A549 (cell line): Measurements from ENCODE around the gene KRT7. TPM values are rescaled to one million over a fixed set of nuclear protein-coding genes. Genes with fewer than 3 reads are reported as not detected.
A peak's percentile ranks its signal among the peaks of the same experiment; 100 is the strongest.

Source experiments
- ATAC-seq, 2 experiments: fragments of 200-7000 bp in 1 of 2; fragments of >200 bp in 1 of 2; cut with Nextera tagmentation in 1 of 2; cut with Tn5 transposase in 1 of 2; 3 replicates each; pipeline versions ENCODE4 v1.8.0 to v1.9.1; 2018 to 2020; ENCODE audit warnings: mild to moderate bottlenecking in 1 of 2, moderate library complexity in 1 of 2
- CTCF ChIA-PET: fragments of 300-600 bp; sonication (Branson Sonifier 250); formaldehyde crosslinking; extraction: SDS; loops from one replicate; lab custom pipeline; 2021; ENCODE audit warnings: antibody characterized with exemption, inconsistent platforms; lab: Yijun Ruan, JAX
- POLR2A ChIA-PET: fragments of 350-600 bp; formaldehyde crosslinking; extraction: SDS; loops from one replicate; lab custom pipeline; 2021; ENCODE audit warnings: antibody characterized with exemption, inconsistent platforms; lab: Yijun Ruan, JAX
- DNase-seq, 2 experiments: peaks; one replicate each; pipeline versions ENCODE4 v3.0.0 to v3.0.0-alpha.2; 2011 to 2016; ENCODE audit warnings: low read depth in 1 of 2, low spot score in 1 of 2
- FAIRE-seq: peaks from 2 replicates; lab custom pipeline; 2011; peaks lifted over from hg19 to GRCh38; lab: Jason Lieb, UNC
- H3K27ac ChIP-seq, 2 experiments: fragments of >200 bp; sonication (Bioruptor Twin); formaldehyde crosslinking; 3 replicates each; pipeline ENCODE4 v1.5.1; 2016 to 2017
- H3K4me1 ChIP-seq: fragments of >200 bp; sonication (Bioruptor Twin); formaldehyde crosslinking; 3 replicates; pipeline ENCODE4 v1.6.1; 2016
- H3K4me2 ChIP-seq: fragments of >200 bp; sonication (Bioruptor Twin); formaldehyde crosslinking; 3 replicates; pipeline ENCODE4 v1.6.1; 2016
- H3K4me3 ChIP-seq: fragments of >200 bp; sonication (Bioruptor Twin); formaldehyde crosslinking; 3 replicates; pipeline ENCODE4 v1.5.1; 2016
- H3K9me3 ChIP-seq: fragments of >200 bp; sonication (Bioruptor Twin); formaldehyde crosslinking; 3 replicates; pipeline ENCODE4 v1.6.1; 2016
- CBX2 ChIP-seq: fragments of 200-600 bp; sonication (generic); IDR thresholded peaks from 2 replicates; pipeline ENCODE4 v1.6.1; 2016; ENCODE audit warnings: low read depth, mild to moderate bottlenecking, borderline replicate concordance
- CHD2 ChIP-seq: fragments of 150-350 bp; IDR thresholded peaks from 2 replicates; pipeline ENCODE4 v1.6.1; 2014; ENCODE audit warnings: low read length; ENCODE audit not compliant: partially characterized antibody
- CHD4 ChIP-seq: fragments of 200-600 bp; sonication (generic); IDR thresholded peaks from 2 replicates; pipeline ENCODE4 v1.6.1; 2016; ENCODE audit warnings: antibody characterized with exemption, mild to moderate bottlenecking, borderline replicate concordance
- EHF ChIP-seq: fragments of 250-450 bp; sonication (Bioruptor Pico); IDR thresholded peaks from 2 replicates; pipeline ENCODE4 v1.5.0; 2020; ENCODE audit warnings: mild to moderate bottlenecking
- EHMT2 ChIP-seq: fragments of 200-600 bp; sonication (generic); IDR thresholded peaks from 2 replicates; pipeline ENCODE4 v1.6.1; 2016; ENCODE audit warnings: antibody characterized with exemption, low read depth, mild to moderate bottlenecking, moderate library complexity
- EP300 ChIP-seq, 2 experiments: fragments of >200 bp; sonication (Bioruptor Twin); formaldehyde crosslinking; IDR thresholded peaks; 2 replicates in 1 of 2; 3 replicates in 1 of 2; pipeline ENCODE4 v1.6.1; 2016 to 2017
- FOSB ChIP-seq: fragments of 250-450 bp; sonication (Bioruptor Pico); IDR thresholded peaks from 2 replicates; pipeline ENCODE4 v1.5.0; 2020; ENCODE audit warnings: mild to moderate bottlenecking, moderate library complexity
- FOXS1 ChIP-seq: fragments of 250-450 bp; sonication (Bioruptor Pico); IDR thresholded peaks from 2 replicates; pipeline ENCODE4 v1.5.0; 2020; ENCODE audit warnings: mild to moderate bottlenecking, moderate library complexity
- HDAC2 ChIP-seq: fragments of 200-600 bp; sonication (generic); IDR thresholded peaks from 2 replicates; pipeline ENCODE4 v1.6.1; 2016
- HOXB13 ChIP-seq: fragments of 250-450 bp; sonication (Bioruptor Pico); IDR thresholded peaks from 2 replicates; pipeline ENCODE4 v1.5.0; 2020; ENCODE audit warnings: low read depth, mild to moderate bottlenecking, moderate library complexity
- HOXB5 ChIP-seq: fragments of 250-450 bp; sonication (Bioruptor Pico); IDR thresholded peaks from 2 replicates; pipeline ENCODE4 v1.5.0; 2020; ENCODE audit warnings: mild to moderate bottlenecking, moderate library complexity
- MAZ ChIP-seq: fragments of 150-350 bp; IDR thresholded peaks from 2 replicates; pipeline ENCODE4 v1.6.1; 2014; ENCODE audit warnings: antibody characterized with exemption, low read depth, low read length, borderline replicate concordance
- MYC ChIP-seq: IDR thresholded peaks from 2 replicates; pipeline ENCODE4 v1.6.1; 2012; ENCODE audit warnings: mild to moderate bottlenecking, inconsistent platforms, low read length, improper control_type of control experiment, borderline replicate concordance
- NPAS2 ChIP-seq: fragments of 250-450 bp; sonication (Bioruptor Pico); IDR thresholded peaks from 2 replicates; pipeline ENCODE4 v1.8.0; 2022; ENCODE audit warnings: mild to moderate bottlenecking, moderate library complexity, borderline replicate concordance
- NR3C1 ChIP-seq: fragments of >200 bp; sonication (Bioruptor Twin); formaldehyde crosslinking; IDR thresholded peaks from 3 replicates; pipeline ENCODE4 v1.6.1; 2017
- POLR2A ChIP-seq: IDR thresholded peaks from 2 replicates; pipeline ENCODE4 v1.6.1; 2012; ENCODE audit warnings: mild to moderate bottlenecking, low read length
- POLR2AphosphoS2 ChIP-seq: conservative IDR thresholded peaks from 2 replicates; pipeline ENCODE4 v1.6.1; 2012; ENCODE audit warnings: low read length, improper control_type of control experiment, inconsistent platforms
- RAD21 ChIP-seq, 2 experiments: fragments of >200 bp in 1 of 2; sonication (Bioruptor Twin) in 1 of 2; formaldehyde crosslinking in 1 of 2; IDR thresholded peaks in 1 of 2; conservative IDR thresholded peaks in 1 of 2; 2 replicates in 1 of 2; 3 replicates in 1 of 2; pipeline ENCODE4 v1.6.1; 2012 to 2018; ENCODE audit warnings: inconsistent platforms in 1 of 2
- RARB ChIP-seq: fragments of 250-450 bp; sonication (Bioruptor Pico); IDR thresholded peaks from 2 replicates; pipeline ENCODE4 v1.8.0; 2021; ENCODE audit warnings: mild to moderate bottlenecking, moderate library complexity
- RCOR1 ChIP-seq: fragments of 150-350 bp; IDR thresholded peaks from 2 replicates; pipeline ENCODE4 v1.6.1; 2014; ENCODE audit warnings: antibody characterized with exemption, low read length, low read depth
- SMC3 ChIP-seq: fragments of >200 bp; sonication (Bioruptor Twin); formaldehyde crosslinking; IDR thresholded peaks from 3 replicates; pipeline ENCODE4 v1.6.1; 2018; ENCODE audit warnings: inconsistent platforms
- TFCP2L1 ChIP-seq: fragments of 250-450 bp; sonication (Bioruptor Pico); IDR thresholded peaks from 2 replicates; pipeline ENCODE4 v1.5.0; 2021; ENCODE audit warnings: mild to moderate bottlenecking
- ZNF302 ChIP-seq: fragments of 250-450 bp; sonication (Bioruptor Pico); IDR thresholded peaks from 2 replicates; pipeline ENCODE4 v1.9.0; 2021; ENCODE audit warnings: inconsistent platforms, mild to moderate bottlenecking, moderate library complexity
- WGBS: methylation state at CpG from one replicate; pipeline ENCODE4 v1.1.6; 2017; ENCODE audit errors: missing lambda C conversion rate; 5-methylcytosine and 5-hydroxymethylcytosine counted together
- polyA plus RNA-seq, 4 experiments: library from polyadenylated mRNA; depleted of rRNA in 3 of 4; stranded (reverse); fragments of >200 nt; fragmentation: RNase III in 1 of 4; extraction: RNeasy Plus Mini Kit Qiagen cat#74134 plus additional on column Dnase treatment in 1 of 4; gene quantifications; 2 replicates in 3 of 4; 3 replicates in 1 of 4; pipeline ENCODE4 v1.2.3, GENCODE V29; 2011 to 2017
- TF ChIP-seq, protein P1 (sequence below): fragments of >200 bp; sonication (Bioruptor Twin); formaldehyde crosslinking; IDR thresholded peaks from 2 replicates; pipeline ENCODE4 v1.6.1; 2016
- TF ChIP-seq, protein P2 (sequence below): IDR thresholded peaks from 2 replicates; pipeline ENCODE4 v1.6.1; 2012
- TF ChIP-seq, protein P3 (sequence below): fragments of >200 bp; sonication (Bioruptor Twin); formaldehyde crosslinking; IDR thresholded peaks from 3 replicates; pipeline ENCODE4 v1.5.1; 2016
- TF ChIP-seq, protein P4 (sequence below): fragments of 450-650 bp; IDR thresholded peaks from 2 replicates; pipeline ENCODE4 v1.6.1; 2014; ENCODE audit warnings: antibody characterized with exemption

The KRT7 gene
- polyA plus RNA-seq, 2 of the 4 experiments (the other 2 are of a cell fraction) = 2,623 to 3,055 TPM

DNA sequence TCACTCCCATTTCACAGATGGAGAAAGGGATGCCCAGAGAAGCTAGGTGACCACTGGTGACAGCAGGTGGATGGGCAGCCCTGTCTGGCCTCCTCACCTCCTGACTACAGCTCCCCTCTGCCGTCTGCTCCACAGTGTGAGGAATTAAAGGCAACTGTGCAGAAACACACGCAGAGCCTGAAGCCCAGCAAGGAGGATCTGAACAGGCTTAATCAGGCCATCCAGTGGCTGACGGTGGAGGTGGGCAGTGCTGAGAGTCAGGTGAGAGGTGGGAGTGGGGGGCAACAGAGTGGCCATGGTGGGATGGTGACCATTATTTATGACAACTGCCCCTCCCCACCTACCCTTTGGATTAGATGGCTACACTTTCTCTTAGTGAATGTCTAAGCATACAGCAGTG, 42.6 kb downstream of the KRT7 start (continued):
- TF ChIP-seq RAD21 (conservative IDR thresholded peaks at IDR 0.05 in 1 of 2, IDR thresholded peaks at IDR 0.05 in 1 of 2) = no peak
- no peak for TF ChIP-seq HOXB13 (CRISPR knock-in tag)
- TF ChIP-seq RCOR1 = no peak
- no peak for TF ChIP-seq CHD4
- TF ChIP-seq, protein P1, sequence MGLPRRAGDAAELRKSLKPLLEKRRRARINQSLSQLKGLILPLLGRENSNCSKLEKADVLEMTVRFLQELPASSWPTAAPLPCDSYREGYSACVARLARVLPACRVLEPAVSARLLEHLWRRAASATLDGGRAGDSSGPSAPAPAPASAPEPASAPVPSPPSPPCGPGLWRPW = no peak
- no peak for TF ChIP-seq NPAS2 (CRISPR knock-in tag)
- no peak for TF ChIP-seq MAZ

DNA sequence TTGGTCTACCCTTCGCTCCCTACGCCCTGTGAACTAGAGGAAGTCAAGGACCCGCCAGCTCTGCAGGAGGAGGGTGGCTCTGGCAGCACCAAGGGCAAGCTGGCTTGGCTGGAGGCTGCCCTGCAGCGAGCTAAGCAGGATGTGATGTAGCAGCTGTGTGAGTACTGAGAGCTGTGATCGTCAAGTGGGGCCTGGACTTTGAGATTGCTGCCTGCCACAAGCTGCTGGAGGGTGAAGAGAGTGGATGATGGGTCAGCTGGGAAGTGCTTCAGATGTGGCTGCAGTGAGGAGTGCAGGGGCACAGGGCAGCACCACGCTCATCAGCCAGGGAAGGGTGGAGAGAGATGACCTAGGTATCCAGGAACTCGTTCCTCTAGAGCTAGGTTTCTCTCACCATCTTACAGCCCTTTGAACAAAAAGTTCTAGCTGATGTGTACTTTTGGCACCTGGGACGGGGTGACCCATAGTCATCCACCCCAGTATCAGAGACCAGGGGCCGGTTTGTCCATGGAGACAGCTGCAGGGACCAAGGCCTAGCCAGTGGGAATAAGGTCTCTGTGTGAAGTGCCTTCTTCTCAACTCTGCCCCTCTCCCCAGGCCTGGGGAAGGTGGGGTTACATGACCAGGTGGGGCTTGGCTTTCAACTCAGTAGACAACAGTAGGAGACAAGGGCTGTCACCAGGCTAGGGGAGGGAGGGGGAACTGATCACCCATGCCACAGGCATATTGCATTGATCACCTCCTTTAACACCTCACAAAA, 44.6 kb downstream of the KRT7 start:
- POLR2A ChIA-PET = interaction anchor here (1.1 to 11.7 kb wide), 5 partner anchors 26 to 62 kb away, joined by 4 to 383 read pairs (median 8); partner anchors contain the start of gene KRT7
- H3K4me1 ChIP-seq = peaks cover 62% of the 10 kb centered on the region
- H3K4me3 ChIP-seq = no peak overlapping the region; the same call in 2 of the 3 replicates
- H3K4me2 ChIP-seq = peak overlapping the region; percentile 84
- ATAC-seq = no peak
- no peaks in the 10 kb centered on the region; the same call in 2 of the 3 replicates for H3K9me3 ChIP-seq
- CTCF ChIA-PET = interaction anchor here (1.1 to 15.3 kb wide), 24 partner anchors 10 to 608 kb away, joined by 3 to 387 read pairs (median 14); partner anchors contain the start of gene KRT83
- DNase-seq = no peak
- peak; percentile 30; the same call in 1 of the 2 replicates for TF ChIP-seq FOSB (CRISPR knock-in tag)
- TF ChIP-seq EHF (CRISPR knock-in tag) = peak; percentile 69; the same call in 1 of the 2 replicates
- TF ChIP-seq HOXB13 (CRISPR knock-in tag) = peak; percentile 51; the same call in 1 of the 2 replicates
- TF ChIP-seq, protein P2, sequence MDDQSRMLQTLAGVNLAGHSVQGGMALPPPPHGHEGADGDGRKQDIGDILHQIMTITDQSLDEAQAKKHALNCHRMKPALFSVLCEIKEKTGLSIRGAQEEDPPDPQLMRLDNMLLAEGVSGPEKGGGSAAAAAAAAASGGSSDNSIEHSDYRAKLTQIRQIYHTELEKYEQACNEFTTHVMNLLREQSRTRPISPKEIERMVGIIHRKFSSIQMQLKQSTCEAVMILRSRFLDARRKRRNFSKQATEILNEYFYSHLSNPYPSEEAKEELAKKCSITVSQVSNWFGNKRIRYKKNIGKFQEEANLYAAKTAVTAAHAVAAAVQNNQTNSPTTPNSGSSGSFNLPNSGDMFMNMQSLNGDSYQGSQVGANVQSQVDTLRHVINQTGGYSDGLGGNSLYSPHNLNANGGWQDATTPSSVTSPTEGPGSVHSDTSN = no peak
- 0 out of 2 replicates have a peak, but pooled peaks have one; percentile 17 for TF ChIP-seq HOXB5 (CRISPR knock-in tag)
- TF ChIP-seq, all 56 proteins: peak for 4
- H3K27ac ChIP-seq = peak overlapping the region; percentile 96 to 100
- 89% methylated on average over 9 of the region's 9 CpGs for WGBS
- FAIRE-seq = peak; percentile 68

DNA sequence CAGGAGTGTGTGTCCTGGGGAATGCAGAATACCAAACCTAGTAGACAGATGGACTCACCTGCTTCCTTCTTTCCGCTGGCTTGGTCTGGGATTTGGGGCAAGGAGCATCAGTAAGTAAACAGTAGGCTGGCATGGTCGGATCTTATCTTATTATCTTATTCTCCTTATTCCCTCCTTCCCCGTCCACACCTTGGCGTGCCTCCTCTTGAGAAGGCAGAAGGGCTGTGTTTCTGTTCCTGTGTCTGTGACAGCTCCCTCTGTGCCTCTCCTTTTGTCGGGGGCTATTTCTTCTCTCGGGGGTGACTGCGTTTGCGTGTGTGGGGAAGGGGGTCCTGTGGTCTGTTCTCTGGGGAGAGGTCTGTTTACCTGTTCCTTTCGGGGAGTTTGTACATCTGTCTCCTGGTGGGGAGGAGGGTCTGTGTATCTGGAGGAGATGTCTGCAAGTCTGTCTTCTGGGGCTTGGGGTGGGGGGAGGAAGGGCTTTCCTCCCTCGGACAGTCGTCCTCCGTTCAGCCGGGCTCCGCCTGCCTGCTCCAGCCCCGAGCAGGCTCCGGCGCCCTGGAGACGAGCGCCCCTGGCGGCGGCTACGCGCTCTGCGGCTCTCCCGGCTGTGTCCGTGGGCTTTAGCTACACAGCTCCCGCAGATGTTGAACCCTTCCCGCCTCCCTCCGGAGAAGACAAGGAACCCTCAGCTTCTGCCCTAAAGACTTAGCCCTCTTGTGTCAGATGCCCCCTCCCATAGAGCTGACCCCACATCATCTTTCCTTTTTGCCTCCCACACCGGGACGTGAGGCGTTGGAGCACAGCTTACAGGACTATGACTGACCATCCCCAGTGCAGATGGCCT, 45.8 kb downstream of the KRT7 start:
- DNase-seq = peak; percentile 87 to 92
- 7% methylated on average over 32 of the region's 32 CpGs for WGBS
- peak; percentile 31 to 49 for ATAC-seq
- no peaks in the 10 kb centered on the region for H3K9me3 ChIP-seq
- CTCF ChIA-PET = interaction anchor here (0.7 to 15.3 kb wide), 51 partner anchors 9 to 606 kb away, joined by 3 to 387 read pairs (median 6); partner anchors contain the start of genes KRT7 and KRT83
- peak overlapping the region; percentile 84 for H3K4me2 ChIP-seq
- H3K4me3 ChIP-seq = peak overlapping the region; percentile 33; the same call in 2 of the 3 replicates
- H3K27ac ChIP-seq = peak overlapping the region; percentile 96 to 100
- H3K4me1 ChIP-seq = peaks cover 67% of the 10 kb centered on the region
- FAIRE-seq = peak; percentile 86
- POLR2A ChIA-PET = interaction anchor here (0.7 to 11.7 kb wide), 10 partner anchors 27 to 595 kb away, joined by 3 to 383 read pairs (median 7); partner anchors contain the start of genes KRT7 and KRT80
- TF ChIP-seq POLR2A = no peak
- peak; percentile 95 for TF ChIP-seq FOXS1
- TF ChIP-seq SMC3 = peak; percentile 80
- TF ChIP-seq, protein P3, sequence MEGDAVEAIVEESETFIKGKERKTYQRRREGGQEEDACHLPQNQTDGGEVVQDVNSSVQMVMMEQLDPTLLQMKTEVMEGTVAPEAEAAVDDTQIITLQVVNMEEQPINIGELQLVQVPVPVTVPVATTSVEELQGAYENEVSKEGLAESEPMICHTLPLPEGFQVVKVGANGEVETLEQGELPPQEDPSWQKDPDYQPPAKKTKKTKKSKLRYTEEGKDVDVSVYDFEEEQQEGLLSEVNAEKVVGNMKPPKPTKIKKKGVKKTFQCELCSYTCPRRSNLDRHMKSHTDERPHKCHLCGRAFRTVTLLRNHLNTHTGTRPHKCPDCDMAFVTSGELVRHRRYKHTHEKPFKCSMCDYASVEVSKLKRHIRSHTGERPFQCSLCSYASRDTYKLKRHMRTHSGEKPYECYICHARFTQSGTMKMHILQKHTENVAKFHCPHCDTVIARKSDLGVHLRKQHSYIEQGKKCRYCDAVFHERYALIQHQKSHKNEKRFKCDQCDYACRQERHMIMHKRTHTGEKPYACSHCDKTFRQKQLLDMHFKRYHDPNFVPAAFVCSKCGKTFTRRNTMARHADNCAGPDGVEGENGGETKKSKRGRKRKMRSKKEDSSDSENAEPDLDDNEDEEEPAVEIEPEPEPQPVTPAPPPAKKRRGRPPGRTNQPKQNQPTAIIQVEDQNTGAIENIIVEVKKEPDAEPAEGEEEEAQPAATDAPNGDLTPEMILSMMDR = peak; percentile 96
- no peak for TF ChIP-seq MYC
- TF ChIP-seq CHD2 = no peak
- TF ChIP-seq, protein P4, sequence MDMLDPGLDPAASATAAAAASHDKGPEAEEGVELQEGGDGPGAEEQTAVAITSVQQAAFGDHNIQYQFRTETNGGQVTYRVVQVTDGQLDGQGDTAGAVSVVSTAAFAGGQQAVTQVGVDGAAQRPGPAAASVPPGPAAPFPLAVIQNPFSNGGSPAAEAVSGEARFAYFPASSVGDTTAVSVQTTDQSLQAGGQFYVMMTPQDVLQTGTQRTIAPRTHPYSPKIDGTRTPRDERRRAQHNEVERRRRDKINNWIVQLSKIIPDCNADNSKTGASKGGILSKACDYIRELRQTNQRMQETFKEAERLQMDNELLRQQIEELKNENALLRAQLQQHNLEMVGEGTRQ = no peak
- TF ChIP-seq NR3C1 = no peak
- TF ChIP-seq EHMT2 = no peak
- peak; percentile 90 for TF ChIP-seq ZNF302
- TF ChIP-seq EP300 (IDR thresholded peaks at IDR 0.05) = no peak
- TF ChIP-seq HDAC2 = no peak
- TF ChIP-seq NPAS2 (CRISPR knock-in tag) = no peak
- TF ChIP-seq FOSB (CRISPR knock-in tag) = peak; percentile 96
- peak; percentile 44; the same call in 1 of the 2 replicates for TF ChIP-seq RARB (CRISPR knock-in tag)
- no peak for TF ChIP-seq POLR2AphosphoS2
- no peak for TF ChIP-seq CBX2
- TF ChIP-seq TFCP2L1 (CRISPR knock-in tag) = peak; percentile 96
